Liver (tissue), 9 donors: ENCODE results near the gene ANKRD28. TPM values are rescaled to one million over a fixed set of nuclear protein-coding genes. Genes with fewer than 3 reads are reported as not detected.

Experiments
- DNase-seq: peaks from one replicate; pipeline ENCODE4 v3.0.0-alpha.2; 2017; ENCODE audit warnings: low spot score
- H3K27ac ChIP-seq, 2 donors: one replicate each; pipeline ENCODE4 v1.7.0; 2013; ENCODE audit warnings: inconsistent platforms in 2 of 2, low read length in 2 of 2, control low read depth in 1 of 2, low read depth in 1 of 2, mild to moderate bottlenecking in 1 of 2
- H3K27me3 ChIP-seq, 4 donors: one replicate each; pipeline versions ENCODE4 v1.6.1 to v1.7.0; 2013; ENCODE audit warnings: low read length in 3 of 4, inconsistent platforms in 1 of 4, mild to moderate bottlenecking in 1 of 4, moderate library complexity in 1 of 4; ENCODE audit not compliant: control insufficient read depth in 4 of 4, insufficient read depth in 4 of 4
- H3K36me3 ChIP-seq, 4 donors: one replicate each; pipeline versions ENCODE4 v1.6.1 to v1.7.0; 2013; ENCODE audit warnings: low read length in 3 of 4, mild to moderate bottlenecking in 3 of 4, low read depth in 1 of 4, moderate library complexity in 1 of 4; ENCODE audit not compliant: control insufficient read depth in 4 of 4, insufficient read depth in 3 of 4
- H3K4me1 ChIP-seq, 4 donors: one replicate each; pipeline versions ENCODE4 v1.6.1 to v1.7.0; 2013; ENCODE audit warnings: low read length in 3 of 4, mild to moderate bottlenecking in 3 of 4, moderate library complexity in 1 of 4; ENCODE audit not compliant: control insufficient read depth in 4 of 4, insufficient read depth in 4 of 4
- H3K4me3 ChIP-seq, 3 donors: one replicate each; pipeline versions ENCODE4 v1.6.1 to v1.7.0; 2013; ENCODE audit warnings: low read length in 3 of 3, control low read depth in 1 of 3, low read depth in 1 of 3, mild to moderate bottlenecking in 1 of 3
- H3K9ac ChIP-seq, 2 donors: one replicate each; pipeline ENCODE4 v1.7.0; 2013; ENCODE audit warnings: low read length in 2 of 2, mild to moderate bottlenecking in 2 of 2, moderate library complexity in 2 of 2, control low read depth in 1 of 2, low read depth in 1 of 2
- H3K9me3 ChIP-seq, 4 donors: one replicate each; pipeline versions ENCODE4 v1.6.1 to v1.7.0; 2013; ENCODE audit warnings: low read length in 3 of 4; ENCODE audit not compliant: control insufficient read depth in 4 of 4
- EGR1 ChIP-seq, 2 donors: IDR thresholded peaks; 2 replicates each; pipeline ENCODE4 v1.6.1; 2016 to 2018; ENCODE audit warnings: antibody characterized with exemption in 2 of 2, low read depth in 2 of 2
- FOXA1 ChIP-seq: IDR thresholded peaks from 2 replicates; pipeline ENCODE4 v1.6.1; 2016; ENCODE audit warnings: antibody characterized with exemption
- FOXA2 ChIP-seq: IDR thresholded peaks from 2 replicates; pipeline ENCODE4 v1.6.1; 2016; ENCODE audit warnings: antibody characterized with exemption
- GABPA ChIP-seq, 2 donors: IDR thresholded peaks in 1 of 2; conservative IDR thresholded peaks in 1 of 2; 2 replicates each; pipeline ENCODE4 v1.6.1; 2016; ENCODE audit warnings: antibody characterized with exemption in 2 of 2, mild to moderate bottlenecking in 1 of 2, moderate library complexity in 1 of 2
- HNF4A ChIP-seq, 2 donors: conservative IDR thresholded peaks; 2 replicates each; pipeline ENCODE4 v1.6.1; 2016; ENCODE audit warnings: antibody characterized with exemption in 2 of 2, mild to moderate bottlenecking in 2 of 2
- HNF4G ChIP-seq: IDR thresholded peaks from 2 replicates; pipeline ENCODE4 v1.6.1; 2016; ENCODE audit warnings: antibody characterized with exemption
- JUND ChIP-seq, 2 donors: IDR thresholded peaks; 2 replicates each; pipeline ENCODE4 v1.6.1; 2016; ENCODE audit warnings: antibody characterized with exemption in 2 of 2
- RXRA ChIP-seq, 2 donors: IDR thresholded peaks; 2 replicates each; pipeline ENCODE4 v1.6.1; 2017 to 2018; ENCODE audit warnings: antibody characterized with exemption in 2 of 2, mild to moderate bottlenecking in 1 of 2
- TAF1 ChIP-seq: conservative IDR thresholded peaks from 2 replicates; pipeline ENCODE4 v1.6.1; 2016; ENCODE audit warnings: antibody characterized with exemption, mild to moderate bottlenecking
- YY1 ChIP-seq: IDR thresholded peaks from 2 replicates; pipeline ENCODE4 v1.6.1; 2016; ENCODE audit warnings: antibody characterized with exemption, mild to moderate bottlenecking
- WGBS: extraction: QIAGEN DNeasy Blood & Tissue Kit; methylation state at CpG from one replicate; pipeline ENCODE4 v1.1.7; 2013; 5-methylcytosine and 5-hydroxymethylcytosine counted together
- polyA plus RNA-seq, 2 donors: library from polyadenylated mRNA; stranded (reverse) in 1 of 2; unstranded in 1 of 2; fragments of 200-250 nt in 1 of 2; fragments of >200 nt in 1 of 2; fragmentation: Nextera tagmentation in 1 of 2; extraction: Ambion mirVana in 1 of 2; gene quantifications; one replicate each; pipeline versions ENCODE4 v1.2.1 to v1.2.3, GENCODE V29; 2013 to 2015
- total RNA-seq, 2 donors: library from RNA; depleted of rRNA; stranded (reverse); fragments of >200 nt; gene quantifications; one replicate each; pipeline ENCODE4 v1.2.3, GENCODE V29; 2014
- TF ChIP-seq, protein P1 (sequence below): IDR thresholded peaks from 2 replicates; pipeline ENCODE4 v1.6.1; 2016; ENCODE audit warnings: antibody characterized with exemption
- TF ChIP-seq, protein P2 (sequence below): IDR thresholded peaks from 2 replicates; pipeline ENCODE4 v1.6.1; 2016; ENCODE audit warnings: antibody characterized with exemption
- TF ChIP-seq, protein P3 (sequence below): IDR thresholded peaks from 2 replicates; pipeline ENCODE4 v1.6.1; 2016; ENCODE audit warnings: antibody characterized with exemption, mild to moderate bottlenecking
- TF ChIP-seq, protein P4 (sequence below): fragments of 150-350 bp; IDR thresholded peaks from 2 replicates; pipeline ENCODE4 v1.5.1; 2017; ENCODE audit warnings: improper control_type of control experiment, low read depth, low read length; ENCODE audit not compliant: missing input control
- TF ChIP-seq, protein P5 (sequence below): IDR thresholded peaks from 2 replicates; pipeline ENCODE4 v1.6.1; 2016; ENCODE audit warnings: antibody characterized with exemption
- donor health status: healthy.
- donor health status: healthy.
- donor health status: healthy.
- donor health status: healthy.
- donor health status: healthy.

Gene ANKRD28
- total and polyA plus RNA-seq, 4 donors, result 9.2 to 39.1 (median 16.8) TPM

DNA sequence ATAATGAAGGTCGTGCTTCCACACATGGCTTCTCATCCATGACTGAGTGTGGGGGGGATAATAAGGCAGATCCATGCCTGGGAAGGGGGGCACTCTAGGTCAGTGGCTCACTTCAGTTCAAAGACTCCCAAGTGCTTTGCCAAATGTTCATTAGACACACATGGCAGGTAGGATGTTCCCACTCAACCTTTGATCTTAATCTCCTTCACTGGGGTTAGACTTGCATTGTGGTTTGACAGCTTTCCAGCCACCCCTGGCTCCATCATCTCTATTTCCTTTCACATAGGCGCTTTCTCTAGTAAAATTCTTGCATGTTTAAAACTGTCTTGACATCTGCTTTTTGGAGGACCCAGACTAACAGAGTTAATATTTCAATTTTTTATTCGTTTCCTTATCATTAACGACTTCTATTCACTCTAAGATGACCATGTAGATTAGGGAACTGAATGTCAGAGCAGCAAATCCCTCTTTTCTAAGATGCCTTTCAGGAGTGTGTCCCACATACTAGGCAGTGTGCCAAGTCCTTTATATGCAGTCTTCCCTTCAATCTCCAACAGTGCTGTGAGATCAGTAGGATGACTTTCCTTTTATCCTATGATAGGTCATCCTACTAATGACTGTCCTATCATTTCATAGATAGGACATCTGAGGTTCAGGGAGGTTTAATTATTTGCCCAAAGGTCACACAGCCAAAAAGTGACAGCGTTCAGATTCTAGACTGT, 138.4 kb downstream of the ANKRD28 start:
- TF ChIP-seq, protein P1, sequence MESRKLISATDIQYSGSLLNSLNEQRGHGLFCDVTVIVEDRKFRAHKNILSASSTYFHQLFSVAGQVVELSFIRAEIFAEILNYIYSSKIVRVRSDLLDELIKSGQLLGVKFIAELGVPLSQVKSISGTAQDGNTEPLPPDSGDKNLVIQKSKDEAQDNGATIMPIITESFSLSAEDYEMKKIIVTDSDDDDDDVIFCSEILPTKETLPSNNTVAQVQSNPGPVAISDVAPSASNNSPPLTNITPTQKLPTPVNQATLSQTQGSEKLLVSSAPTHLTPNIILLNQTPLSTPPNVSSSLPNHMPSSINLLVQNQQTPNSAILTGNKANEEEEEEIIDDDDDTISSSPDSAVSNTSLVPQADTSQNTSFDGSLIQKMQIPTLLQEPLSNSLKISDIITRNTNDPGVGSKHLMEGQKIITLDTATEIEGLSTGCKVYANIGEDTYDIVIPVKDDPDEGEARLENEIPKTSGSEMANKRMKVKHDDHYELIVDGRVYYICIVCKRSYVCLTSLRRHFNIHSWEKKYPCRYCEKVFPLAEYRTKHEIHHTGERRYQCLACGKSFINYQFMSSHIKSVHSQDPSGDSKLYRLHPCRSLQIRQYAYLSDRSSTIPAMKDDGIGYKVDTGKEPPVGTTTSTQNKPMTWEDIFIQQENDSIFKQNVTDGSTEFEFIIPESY, result no peak
- no peak for TF ChIP-seq RXRA (IDR thresholded peaks at IDR 0.05)
- TF ChIP-seq, protein P2, sequence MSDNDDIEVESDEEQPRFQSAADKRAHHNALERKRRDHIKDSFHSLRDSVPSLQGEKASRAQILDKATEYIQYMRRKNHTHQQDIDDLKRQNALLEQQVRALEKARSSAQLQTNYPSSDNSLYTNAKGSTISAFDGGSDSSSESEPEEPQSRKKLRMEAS, result no peak
- TF ChIP-seq FOXA2, result no peak
- no peak for TF ChIP-seq HNF4A (conservative IDR thresholded peaks at IDR 0.05)
- TF ChIP-seq TAF1, result no peak
- TF ChIP-seq, protein P3, sequence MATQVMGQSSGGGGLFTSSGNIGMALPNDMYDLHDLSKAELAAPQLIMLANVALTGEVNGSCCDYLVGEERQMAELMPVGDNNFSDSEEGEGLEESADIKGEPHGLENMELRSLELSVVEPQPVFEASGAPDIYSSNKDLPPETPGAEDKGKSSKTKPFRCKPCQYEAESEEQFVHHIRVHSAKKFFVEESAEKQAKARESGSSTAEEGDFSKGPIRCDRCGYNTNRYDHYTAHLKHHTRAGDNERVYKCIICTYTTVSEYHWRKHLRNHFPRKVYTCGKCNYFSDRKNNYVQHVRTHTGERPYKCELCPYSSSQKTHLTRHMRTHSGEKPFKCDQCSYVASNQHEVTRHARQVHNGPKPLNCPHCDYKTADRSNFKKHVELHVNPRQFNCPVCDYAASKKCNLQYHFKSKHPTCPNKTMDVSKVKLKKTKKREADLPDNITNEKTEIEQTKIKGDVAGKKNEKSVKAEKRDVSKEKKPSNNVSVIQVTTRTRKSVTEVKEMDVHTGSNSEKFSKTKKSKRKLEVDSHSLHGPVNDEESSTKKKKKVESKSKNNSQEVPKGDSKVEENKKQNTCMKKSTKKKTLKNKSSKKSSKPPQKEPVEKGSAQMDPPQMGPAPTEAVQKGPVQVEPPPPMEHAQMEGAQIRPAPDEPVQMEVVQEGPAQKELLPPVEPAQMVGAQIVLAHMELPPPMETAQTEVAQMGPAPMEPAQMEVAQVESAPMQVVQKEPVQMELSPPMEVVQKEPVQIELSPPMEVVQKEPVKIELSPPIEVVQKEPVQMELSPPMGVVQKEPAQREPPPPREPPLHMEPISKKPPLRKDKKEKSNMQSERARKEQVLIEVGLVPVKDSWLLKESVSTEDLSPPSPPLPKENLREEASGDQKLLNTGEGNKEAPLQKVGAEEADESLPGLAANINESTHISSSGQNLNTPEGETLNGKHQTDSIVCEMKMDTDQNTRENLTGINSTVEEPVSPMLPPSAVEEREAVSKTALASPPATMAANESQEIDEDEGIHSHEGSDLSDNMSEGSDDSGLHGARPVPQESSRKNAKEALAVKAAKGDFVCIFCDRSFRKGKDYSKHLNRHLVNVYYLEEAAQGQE, result no peak
- TF ChIP-seq FOXA1, result no peak
- no peak for TF ChIP-seq HNF4G
- no peak for TF ChIP-seq EGR1 (IDR thresholded peaks at IDR 0.05; ENCODE audit: low read depth in 2 of 2)
- TF ChIP-seq GABPA (IDR thresholded peaks at IDR 0.05 in 1 of 2, conservative IDR thresholded peaks at IDR 0.05 in 1 of 2), result no peak
- no peak for TF ChIP-seq YY1
- TF ChIP-seq JUND (IDR thresholded peaks at IDR 0.05), result no peak
- TF ChIP-seq, protein P4, sequence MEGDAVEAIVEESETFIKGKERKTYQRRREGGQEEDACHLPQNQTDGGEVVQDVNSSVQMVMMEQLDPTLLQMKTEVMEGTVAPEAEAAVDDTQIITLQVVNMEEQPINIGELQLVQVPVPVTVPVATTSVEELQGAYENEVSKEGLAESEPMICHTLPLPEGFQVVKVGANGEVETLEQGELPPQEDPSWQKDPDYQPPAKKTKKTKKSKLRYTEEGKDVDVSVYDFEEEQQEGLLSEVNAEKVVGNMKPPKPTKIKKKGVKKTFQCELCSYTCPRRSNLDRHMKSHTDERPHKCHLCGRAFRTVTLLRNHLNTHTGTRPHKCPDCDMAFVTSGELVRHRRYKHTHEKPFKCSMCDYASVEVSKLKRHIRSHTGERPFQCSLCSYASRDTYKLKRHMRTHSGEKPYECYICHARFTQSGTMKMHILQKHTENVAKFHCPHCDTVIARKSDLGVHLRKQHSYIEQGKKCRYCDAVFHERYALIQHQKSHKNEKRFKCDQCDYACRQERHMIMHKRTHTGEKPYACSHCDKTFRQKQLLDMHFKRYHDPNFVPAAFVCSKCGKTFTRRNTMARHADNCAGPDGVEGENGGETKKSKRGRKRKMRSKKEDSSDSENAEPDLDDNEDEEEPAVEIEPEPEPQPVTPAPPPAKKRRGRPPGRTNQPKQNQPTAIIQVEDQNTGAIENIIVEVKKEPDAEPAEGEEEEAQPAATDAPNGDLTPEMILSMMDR, result no peak

DNA sequence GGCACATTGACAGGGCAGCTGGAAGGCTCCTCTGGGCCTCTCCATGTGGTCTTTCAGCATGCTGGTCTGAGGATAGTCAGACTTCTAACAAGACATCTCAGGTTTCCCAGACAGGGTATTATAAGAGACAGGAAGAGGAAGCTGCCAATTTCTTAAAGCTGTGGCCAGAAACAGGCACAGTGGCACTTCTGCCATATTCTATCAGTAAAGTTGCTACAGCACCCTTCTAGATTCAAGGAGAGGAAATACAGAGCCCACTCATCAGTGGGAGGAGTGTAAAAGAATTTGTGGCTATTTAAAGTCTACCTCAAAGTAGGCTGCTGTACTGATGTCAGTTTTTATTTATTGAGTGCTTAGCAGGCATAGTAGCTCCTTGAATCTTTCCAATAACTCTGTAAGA, 140.8 kb downstream of the ANKRD28 start:
- Histone ChIP-seq H3K4me1 (no peaks in the 10 kb centered on the region), H3K36me3 (no peaks in the 10 kb centered on the region), H3K27ac (no peak overlapping the region), H3K9me3 (peaks cover 4 to 16% (median 8%) of the 10 kb centered on the region in 4 donors), H3K9ac (no peak overlapping the region), H3K4me3 (no peak overlapping the region), H3K27me3 (no peaks in the 10 kb centered on the region)
- DNase-seq, result no peak
- no peak for TF ChIP-seq FOXA1
- TF ChIP-seq, protein P4, result no peak
- TF ChIP-seq, protein P5, sequence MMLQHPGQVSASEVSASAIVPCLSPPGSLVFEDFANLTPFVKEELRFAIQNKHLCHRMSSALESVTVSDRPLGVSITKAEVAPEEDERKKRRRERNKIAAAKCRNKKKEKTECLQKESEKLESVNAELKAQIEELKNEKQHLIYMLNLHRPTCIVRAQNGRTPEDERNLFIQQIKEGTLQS, result no peak
- TF ChIP-seq, protein P1, result no peak
- TF ChIP-seq, protein P2, result no peak

More for the DNA sequence above, 138.4 kb downstream of the ANKRD28 start:
- Histone ChIP-seq H3K9me3 (peaks cover 4 to 16% (median 8%) of the 10 kb centered on the region in 4 donors), H3K9ac (no peak overlapping the region), H3K27ac (no peak overlapping the region), H3K27me3 (no peaks in the 10 kb centered on the region), H3K36me3 (no peaks in the 10 kb centered on the region), H3K4me3 (no peak overlapping the region), H3K4me1 (no peaks in the 10 kb centered on the region)
- no peak for DNase-seq
- 85% methylated on average over 5 of the region's 5 CpGs for WGBS
